GM12891 (cell line): ENCODE data around the gene METTL21A. TPM values are rescaled to one million over a fixed set of nuclear protein-coding genes. Genes with fewer than 3 reads are reported as not detected.

Experiments
- DNase-seq: peaks from one replicate; pipeline ENCODE4 v3.0.0; 2011; ENCODE audit warnings: low spot score; ENCODE audit not compliant: insufficient read length
- FAIRE-seq: peaks from 2 replicates; lab custom pipeline; 2011; peaks lifted over from hg19 to GRCh38; lab: Jason Lieb, UNC
- PAX5 ChIP-seq: IDR thresholded peaks from 2 replicates; pipeline ENCODE4 v1.6.1; 2011; ENCODE audit warnings: low read length, moderate library complexity, mild to moderate bottlenecking; ENCODE audit not compliant: insufficient read depth, severe bottlenecking
- POLR2A ChIP-seq: IDR thresholded peaks from 2 replicates; pipeline ENCODE4 v1.6.1; 2011; ENCODE audit warnings: low read depth, low read length, control low read depth
- POLR2AphosphoS5 ChIP-seq: IDR thresholded peaks from 2 replicates; pipeline ENCODE4 v1.6.1; 2011; ENCODE audit warnings: low read depth, low read length, control low read depth
- POU2F2 ChIP-seq: IDR thresholded peaks from 2 replicates; pipeline ENCODE4 v1.6.1; 2011; ENCODE audit warnings: low read depth, mild to moderate bottlenecking, control low read depth, low read length, moderate library complexity
- SPI1 ChIP-seq: IDR thresholded peaks from 2 replicates; pipeline ENCODE4 v1.6.1; 2011; ENCODE audit warnings: low read depth, low read length, control low read depth
- TAF1 ChIP-seq: IDR thresholded peaks from 2 replicates; pipeline ENCODE4 v1.6.1; 2011; ENCODE audit warnings: low read depth, low read length, control low read depth
- polyA plus RNA-seq: library from polyadenylated mRNA; unstranded; fragments of >200 nt; gene quantifications from one replicate; pipeline ENCODE4 v1.2.1, GENCODE V29; 2012; ENCODE audit warnings: low read depth, missing spikeins, inconsistent platforms; ENCODE audit not compliant: missing spikeins

Gene METTL21A
- 10.2 TPM for polyA plus RNA-seq

GRCh38 chr2:207625014-207625907 lies at the start of gene METTL21A:
METTL21A (minus strand) TSS chr2:207625394; CDS start chr2:207624375, 1,019 bp downstream.
- peak; percentile 85 for DNase-seq
- FAIRE-seq: peak; percentile 95
- TF ChIP-seq SPI1 (no peak), POLR2A (peak; percentile 77), PAX5 (peak; percentile 67), POU2F2 (no peak), POLR2AphosphoS5 (peak; percentile 84), TAF1 (peak; percentile 9; the same call in 1 of the 2 replicates)

GRCh38 chr2:207674826-207675225 lies 49.6 kb upstream of the METTL21A start:
- FAIRE-seq (no peak), DNase-seq (no peak)
- no peak for TF ChIP-seq TAF1
- TF ChIP-seq SPI1: no peak
- TF ChIP-seq POLR2A: no peak
- no peak for TF ChIP-seq PAX5

- TF ChIP-seq SPI1 (no peak), POLR2A (no peak), TAF1 (no peak), POU2F2 (no peak), PAX5 (no peak), POLR2AphosphoS5 (no peak)
- FAIRE-seq (no peak), DNase-seq (no peak)
Observed at GRCh38 chr2:207674266-207674774, 49.1 kb upstream of the METTL21A start.

- DNase-seq: no peak
- no peak for FAIRE-seq
- TF ChIP-seq PAX5 (no peak), POU2F2 (no peak), SPI1 (no peak), POLR2A (no peak), TAF1 (no peak), POLR2AphosphoS5 (no peak)
Observed at GRCh38 chr2:207673431-207673830, 48.2 kb upstream of the METTL21A start.

- DNase-seq (no peak), FAIRE-seq (no peak)
- no peak for TF ChIP-seq SPI1
- TF ChIP-seq POU2F2: no peak
- TF ChIP-seq TAF1: no peak
- TF ChIP-seq POLR2A: no peak
- no peak for TF ChIP-seq POLR2AphosphoS5
- no peak for TF ChIP-seq PAX5
Observed at GRCh38 chr2:207670887-207671286, 45.7 kb upstream of the METTL21A start.

- peak; percentile 16 for FAIRE-seq
- no peak for DNase-seq
Observed at GRCh38 chr2:207663870-207664545, 38.8 kb upstream of the METTL21A start.

GRCh38 chr2:207662203-207662602 lies 37.0 kb upstream of the METTL21A start:
- DNase-seq: no peak
- FAIRE-seq: peak; percentile 92
- 0 out of 2 replicates have a peak, but pooled peaks have one; percentile 36 for TF ChIP-seq POLR2AphosphoS5
- TF ChIP-seq TAF1: peak; percentile 55; the same call in 1 of the 2 replicates
- TF ChIP-seq POLR2A: peak; percentile 69; the same call in 1 of the 2 replicates
- TF ChIP-seq PAX5: no peak
- peak; percentile 85 for TF ChIP-seq SPI1

More at GRCh38 chr2:207663870-207664545, 38.8 kb upstream of the METTL21A start:
- TF ChIP-seq POU2F2 (no peak), POLR2A (peak; percentile 57; the same call in 1 of the 2 replicates), SPI1 (peak; percentile 54), POLR2AphosphoS5 (no peak), TAF1 (no peak), PAX5 (no peak)

- FAIRE-seq (peak; percentile 69), DNase-seq (no peak)
- no peak for TF ChIP-seq POU2F2
- TF ChIP-seq POLR2A: no peak
- TF ChIP-seq PAX5: no peak
- no peak for TF ChIP-seq SPI1
- no peak for TF ChIP-seq TAF1
- TF ChIP-seq POLR2AphosphoS5: no peak
Observed at GRCh38 chr2:207660994-207661393, 35.8 kb upstream of the METTL21A start.

- FAIRE-seq: no peak
- TF ChIP-seq POU2F2 (no peak), SPI1 (no peak), PAX5 (no peak), POLR2A (no peak), POLR2AphosphoS5 (no peak), TAF1 (no peak)
- no peak for DNase-seq
Observed at GRCh38 chr2:207658156-207658555, 33.0 kb upstream of the METTL21A start.
